NCI-H345 (cell line): Measurements from ENCODE around the gene OPCML.

Experiments
- DNase-seq: peaks from one replicate; lab custom pipeline; 2025; lab: John Stamatoyannopoulos, UW

The OPCML gene

GRCh38 chr11:133175103-133175502 lies 357.2 kb downstream of the OPCML start:
- DNase-seq, result no peak

- no peak for DNase-seq
Measured at GRCh38 chr11:133173810-133174412, 358.4 kb downstream of the OPCML start.

GRCh38 chr11:133172349-133172748 lies 360.0 kb downstream of the OPCML start:
- DNase-seq, result no peak

GRCh38 chr11:133171374-133171773 lies 360.9 kb downstream of the OPCML start:
- DNase-seq, result no peak

- DNase-seq, result no peak
Measured at GRCh38 chr11:133168016-133168415, 364.3 kb downstream of the OPCML start.

GRCh38 chr11:133166662-133167061 lies 365.6 kb downstream of the OPCML start:
- DNase-seq, result peak; percentile 29

GRCh38 chr11:133164986-133165385 lies 367.3 kb downstream of the OPCML start:
- DNase-seq, result no peak

- peak; percentile 67 for DNase-seq
Measured at GRCh38 chr11:133163463-133164419, 368.6 kb downstream of the OPCML start.

GRCh38 chr11:133162227-133162626 lies 370.1 kb downstream of the OPCML start:
- no peak for DNase-seq

- DNase-seq, result no peak
Measured at GRCh38 chr11:133160754-133161153, 371.5 kb downstream of the OPCML start.

- peak; percentile 24 for DNase-seq
Measured at GRCh38 chr11:133156986-133157745, 375.1 kb downstream of the OPCML start.

GRCh38 chr11:133154781-133155180 lies 377.5 kb downstream of the OPCML start:
- DNase-seq, result no peak

GRCh38 chr11:133154076-133154475 lies 378.2 kb downstream of the OPCML start:
- no peak for DNase-seq

- DNase-seq, result no peak
Measured at GRCh38 chr11:133153031-133153430, 379.3 kb downstream of the OPCML start.

- DNase-seq, result no peak
Measured at GRCh38 chr11:133149698-133150097, 382.6 kb downstream of the OPCML start.

- DNase-seq, result no peak
Measured at GRCh38 chr11:133147625-133148024, 384.7 kb downstream of the OPCML start.

- no peak for DNase-seq
Measured at GRCh38 chr11:133146697-133147306, 385.5 kb downstream of the OPCML start.

- DNase-seq, result no peak
Measured at GRCh38 chr11:133137939-133138338, 394.4 kb downstream of the OPCML start.

GRCh38 chr11:133137270-133137669 lies 395.0 kb downstream of the OPCML start:
- DNase-seq, result no peak

GRCh38 chr11:133136376-133136775 lies 395.9 kb downstream of the OPCML start:
- DNase-seq, result no peak

GRCh38 chr11:133134314-133135173 lies 397.8 kb downstream of the OPCML start:
- peak; percentile 61 for DNase-seq
